ENCODE measurements around the gene LTO1. TPM values are rescaled to one million over a fixed set of nuclear protein-coding genes. Genes with fewer than 3 reads are reported as not detected.

The LTO1 gene
- total and polyA plus RNA-seq, 2 of the 13 experiments (the other 11 are each of a cell fraction or from before 2014, with no cell fraction given): 11.8 to 15.0 TPM

DNA sequence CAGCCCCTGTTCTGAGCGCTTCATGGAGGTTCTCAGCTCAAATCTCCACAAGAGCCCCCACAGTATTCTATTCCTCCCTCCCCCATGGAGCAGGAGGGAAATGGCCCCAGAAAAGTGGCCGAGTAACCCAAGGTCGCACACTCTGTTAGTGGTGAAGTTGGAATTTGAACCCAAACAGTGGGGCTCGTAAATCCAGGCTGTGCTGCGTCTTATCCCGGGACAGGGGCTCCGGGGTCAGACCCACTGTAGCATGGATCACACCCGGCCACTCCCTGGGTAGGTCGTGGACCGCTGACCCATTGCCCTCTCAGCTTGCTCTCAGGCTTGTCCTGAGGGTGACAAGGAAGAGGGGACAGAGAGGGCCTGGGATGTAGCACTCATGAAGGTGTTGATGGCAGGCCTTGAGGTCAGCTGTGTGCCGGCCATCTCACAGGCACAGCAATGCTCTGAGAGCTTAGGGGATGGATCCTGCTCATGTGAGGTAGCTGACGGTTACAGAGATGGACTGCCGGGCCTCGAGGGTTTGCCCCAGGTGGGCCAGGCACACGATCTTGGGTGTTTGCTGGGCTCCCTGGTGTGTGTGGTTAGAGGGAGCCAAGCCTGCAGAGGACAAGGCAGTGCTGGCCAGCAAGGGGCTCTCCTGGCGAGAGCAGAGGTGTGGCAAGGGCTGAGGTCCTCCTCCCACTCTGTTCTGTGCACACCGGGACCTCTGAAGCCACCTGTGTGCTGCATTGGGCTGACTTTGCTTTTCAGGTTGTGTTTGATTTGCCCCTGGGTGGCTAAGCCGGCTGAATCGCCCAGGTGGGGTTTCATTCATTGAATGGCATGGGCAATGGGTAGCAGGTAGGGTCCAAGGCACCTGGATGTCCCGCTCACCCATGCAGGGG lies 31.0 kb upstream of the LTO1 start (continued):
- TF ChIP-seq, protein P1, sequence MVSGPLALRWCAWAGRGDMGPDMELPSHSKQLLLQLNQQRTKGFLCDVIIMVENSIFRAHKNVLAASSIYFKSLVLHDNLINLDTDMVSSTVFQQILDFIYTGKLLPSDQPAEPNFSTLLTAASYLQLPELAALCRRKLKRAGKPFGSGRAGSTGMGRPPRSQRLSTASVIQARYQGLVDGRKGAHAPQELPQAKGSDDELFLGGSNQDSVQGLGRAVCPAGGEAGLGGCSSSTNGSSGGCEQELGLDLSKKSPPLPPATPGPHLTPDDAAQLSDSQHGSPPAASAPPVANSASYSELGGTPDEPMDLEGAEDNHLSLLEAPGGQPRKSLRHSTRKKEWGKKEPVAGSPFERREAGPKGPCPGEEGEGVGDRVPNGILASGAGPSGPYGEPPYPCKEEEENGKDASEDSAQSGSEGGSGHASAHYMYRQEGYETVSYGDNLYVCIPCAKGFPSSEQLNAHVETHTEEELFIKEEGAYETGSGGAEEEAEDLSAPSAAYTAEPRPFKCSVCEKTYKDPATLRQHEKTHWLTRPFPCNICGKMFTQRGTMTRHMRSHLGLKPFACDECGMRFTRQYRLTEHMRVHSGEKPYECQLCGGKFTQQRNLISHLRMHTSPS (CRISPR knock-in tag; IDR thresholded peaks at IDR 0.05; ENCODE audit: low read depth): no peak
- TF ChIP-seq, protein P2, sequence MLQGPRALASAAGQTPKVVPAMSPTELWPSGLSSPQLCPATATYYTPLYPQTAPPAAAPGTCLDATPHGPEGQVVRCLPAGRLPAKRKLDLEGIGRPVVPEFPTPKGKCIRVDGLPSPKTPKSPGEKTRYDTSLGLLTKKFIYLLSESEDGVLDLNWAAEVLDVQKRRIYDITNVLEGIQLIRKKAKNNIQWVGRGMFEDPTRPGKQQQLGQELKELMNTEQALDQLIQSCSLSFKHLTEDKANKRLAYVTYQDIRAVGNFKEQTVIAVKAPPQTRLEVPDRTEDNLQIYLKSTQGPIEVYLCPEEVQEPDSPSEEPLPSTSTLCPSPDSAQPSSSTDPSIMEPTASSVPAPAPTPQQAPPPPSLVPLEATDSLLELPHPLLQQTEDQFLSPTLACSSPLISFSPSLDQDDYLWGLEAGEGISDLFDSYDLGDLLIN (CRISPR knock-in tag; IDR thresholded peaks at IDR 0.05; ENCODE audit: borderline replicate concordance): no peak
- TF ChIP-seq SOX6 (IDR thresholded peaks at IDR 0.05) (no peak), SOX6 (CRISPR knock-in tag; IDR thresholded peaks at IDR 0.05) (peak; percentile 71), NAIF1 (CRISPR knock-in tag; IDR thresholded peaks at IDR 0.05; ENCODE audit: borderline replicate concordance) (no peak), ZNF563 (CRISPR knock-in tag; IDR thresholded peaks at IDR 0.05) (0 out of 2 replicates have a peak, but pooled peaks have one; percentile 24), KDM6A (CRISPR knock-in tag; IDR thresholded peaks at IDR 0.05; ENCODE audit: low read depth) (peak; percentile 53; the same call in 1 of the 2 replicates), RXRB (CRISPR knock-in tag; IDR thresholded peaks at IDR 0.05; ENCODE audit: borderline replicate concordance) (peak; percentile 76; the same call in 1 of the 2 replicates), FOXC1 (CRISPR knock-in tag; IDR thresholded peaks at IDR 0.05; ENCODE audit: borderline replicate concordance) (0 out of 2 replicates have a peak, but pooled peaks have one; percentile 71), HNRNPL (IDR thresholded peaks at IDR 0.05; ENCODE audit: low read depth, low read length) (0 out of 2 replicates have a peak, but pooled peaks have one; percentile 48)
- TF ChIP-seq, protein P3, sequence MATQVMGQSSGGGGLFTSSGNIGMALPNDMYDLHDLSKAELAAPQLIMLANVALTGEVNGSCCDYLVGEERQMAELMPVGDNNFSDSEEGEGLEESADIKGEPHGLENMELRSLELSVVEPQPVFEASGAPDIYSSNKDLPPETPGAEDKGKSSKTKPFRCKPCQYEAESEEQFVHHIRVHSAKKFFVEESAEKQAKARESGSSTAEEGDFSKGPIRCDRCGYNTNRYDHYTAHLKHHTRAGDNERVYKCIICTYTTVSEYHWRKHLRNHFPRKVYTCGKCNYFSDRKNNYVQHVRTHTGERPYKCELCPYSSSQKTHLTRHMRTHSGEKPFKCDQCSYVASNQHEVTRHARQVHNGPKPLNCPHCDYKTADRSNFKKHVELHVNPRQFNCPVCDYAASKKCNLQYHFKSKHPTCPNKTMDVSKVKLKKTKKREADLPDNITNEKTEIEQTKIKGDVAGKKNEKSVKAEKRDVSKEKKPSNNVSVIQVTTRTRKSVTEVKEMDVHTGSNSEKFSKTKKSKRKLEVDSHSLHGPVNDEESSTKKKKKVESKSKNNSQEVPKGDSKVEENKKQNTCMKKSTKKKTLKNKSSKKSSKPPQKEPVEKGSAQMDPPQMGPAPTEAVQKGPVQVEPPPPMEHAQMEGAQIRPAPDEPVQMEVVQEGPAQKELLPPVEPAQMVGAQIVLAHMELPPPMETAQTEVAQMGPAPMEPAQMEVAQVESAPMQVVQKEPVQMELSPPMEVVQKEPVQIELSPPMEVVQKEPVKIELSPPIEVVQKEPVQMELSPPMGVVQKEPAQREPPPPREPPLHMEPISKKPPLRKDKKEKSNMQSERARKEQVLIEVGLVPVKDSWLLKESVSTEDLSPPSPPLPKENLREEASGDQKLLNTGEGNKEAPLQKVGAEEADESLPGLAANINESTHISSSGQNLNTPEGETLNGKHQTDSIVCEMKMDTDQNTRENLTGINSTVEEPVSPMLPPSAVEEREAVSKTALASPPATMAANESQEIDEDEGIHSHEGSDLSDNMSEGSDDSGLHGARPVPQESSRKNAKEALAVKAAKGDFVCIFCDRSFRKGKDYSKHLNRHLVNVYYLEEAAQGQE (IDR thresholded peaks at IDR 0.05; ENCODE audit: borderline replicate concordance in 1 of 2, low read depth in 1 of 2, low read length in 2 of 2): no peak
- TF ChIP-seq, protein P4, sequence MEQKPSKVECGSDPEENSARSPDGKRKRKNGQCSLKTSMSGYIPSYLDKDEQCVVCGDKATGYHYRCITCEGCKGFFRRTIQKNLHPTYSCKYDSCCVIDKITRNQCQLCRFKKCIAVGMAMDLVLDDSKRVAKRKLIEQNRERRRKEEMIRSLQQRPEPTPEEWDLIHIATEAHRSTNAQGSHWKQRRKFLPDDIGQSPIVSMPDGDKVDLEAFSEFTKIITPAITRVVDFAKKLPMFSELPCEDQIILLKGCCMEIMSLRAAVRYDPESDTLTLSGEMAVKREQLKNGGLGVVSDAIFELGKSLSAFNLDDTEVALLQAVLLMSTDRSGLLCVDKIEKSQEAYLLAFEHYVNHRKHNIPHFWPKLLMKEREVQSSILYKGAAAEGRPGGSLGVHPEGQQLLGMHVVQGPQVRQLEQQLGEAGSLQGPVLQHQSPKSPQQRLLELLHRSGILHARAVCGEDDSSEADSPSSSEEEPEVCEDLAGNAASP (CRISPR knock-in tag; IDR thresholded peaks at IDR 0.05; ENCODE audit: borderline replicate concordance): peak; percentile 55; the same call in 1 of the 2 replicates
- TF ChIP-seq, protein P5, sequence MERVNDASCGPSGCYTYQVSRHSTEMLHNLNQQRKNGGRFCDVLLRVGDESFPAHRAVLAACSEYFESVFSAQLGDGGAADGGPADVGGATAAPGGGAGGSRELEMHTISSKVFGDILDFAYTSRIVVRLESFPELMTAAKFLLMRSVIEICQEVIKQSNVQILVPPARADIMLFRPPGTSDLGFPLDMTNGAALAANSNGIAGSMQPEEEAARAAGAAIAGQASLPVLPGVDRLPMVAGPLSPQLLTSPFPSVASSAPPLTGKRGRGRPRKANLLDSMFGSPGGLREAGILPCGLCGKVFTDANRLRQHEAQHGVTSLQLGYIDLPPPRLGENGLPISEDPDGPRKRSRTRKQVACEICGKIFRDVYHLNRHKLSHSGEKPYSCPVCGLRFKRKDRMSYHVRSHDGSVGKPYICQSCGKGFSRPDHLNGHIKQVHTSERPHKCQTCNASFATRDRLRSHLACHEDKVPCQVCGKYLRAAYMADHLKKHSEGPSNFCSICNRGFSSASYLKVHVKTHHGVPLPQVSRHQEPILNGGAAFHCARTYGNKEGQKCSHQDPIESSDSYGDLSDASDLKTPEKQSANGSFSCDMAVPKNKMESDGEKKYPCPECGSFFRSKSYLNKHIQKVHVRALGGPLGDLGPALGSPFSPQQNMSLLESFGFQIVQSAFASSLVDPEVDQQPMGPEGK (CRISPR knock-in tag; IDR thresholded peaks at IDR 0.05): peak; percentile 92

All from HepG2 (cell line).